ENCODE data around the gene CD24. TPM values are rescaled to one million over a fixed set of nuclear protein-coding genes. Genes with fewer than 3 reads are reported as not detected.

The CD24 gene
- total and polyA plus RNA-seq, 2 donors (not counting 1 experiment from before 2014, with no cell fraction given), result 69.9 to 113 TPM

- TF ChIP-seq EZH2 (IDR thresholded peaks at IDR 0.05; ENCODE audit: borderline replicate concordance, insufficient read depth, low read depth, low read length, poor library complexity, severe bottlenecking) (no peak), CTCF (IDR thresholded peaks at IDR 0.05) (no peak)
- ATAC-seq (ENCODE audit: low read depth) (no peak), DNase-seq (no peak)
- peaks cover 10% of the 10 kb centered on the region for H3K4me1 Mint-ChIP-seq
- Histone ChIP-seq H3K27ac (ENCODE audit: low read length in 2 of 2) (no peak overlapping the region), H3K27me3 (replicated peaks in 1 of 4; ENCODE audit: control extremely low read depth in 1 of 4, control insufficient read depth in 3 of 4, insufficient read depth in 4 of 4, low read length in 3 of 4) (peaks cover 0 to under 1% (median under 1%) of the 10 kb centered on the region in 4 experiments), H3K9me3 (ENCODE audit: control extremely low read depth in 1 of 3, control insufficient read depth in 2 of 3, insufficient read depth in 1 of 3, low read length in 2 of 3) (no peaks in the 10 kb centered on the region), H3K79me2 (ENCODE audit: control insufficient read depth, insufficient read depth, low read length) (no peaks in the 10 kb centered on the region), H3K4me2 (replicated peaks; ENCODE audit: low read depth, low read length, poor library complexity, severe bottlenecking) (no peak overlapping the region), H4K20me1 (ENCODE audit: control insufficient read depth, insufficient read depth, low read length, poor library complexity, severe bottlenecking) (no peaks in the 10 kb centered on the region), H3K4me1 (ENCODE audit: control insufficient read depth in 2 of 2, insufficient read depth in 2 of 2, low read length in 2 of 2) (peaks cover 0 to 8% of the 10 kb centered on the region in 2 donors), H3K4me3 (ENCODE audit: control extremely low read depth in 1 of 5, extremely low read depth in 1 of 5, insufficient read depth in 1 of 5, low read depth in 2 of 5, low read length in 4 of 5) (no peak overlapping the region), H3K9ac (ENCODE audit: low read length) (no peak overlapping the region), H2AFZ (ENCODE audit: insufficient read depth, low read depth, low read length, poor library complexity, severe bottlenecking) (no peak overlapping the region), H3K36me3 (replicated peaks in 1 of 2; ENCODE audit: control extremely low read depth in 1 of 2, control insufficient read depth in 1 of 2, extremely low read depth in 1 of 2, insufficient read depth in 2 of 2, low read length in 1 of 2) (no peaks in the 10 kb centered on the region)
- ChIA-PET POLR2A (no interaction called here), CTCF (no interaction called here)
- H3K27ac Mint-ChIP-seq, result no peak overlapping the region
- H3K4me3 Mint-ChIP-seq, result no peak overlapping the region
- no peaks in the 10 kb centered on the region for H3K27me3 Mint-ChIP-seq
- WGBS (ENCODE audit: insufficient coverage), result 94% methylated on average over 4 of the region's 5 CpGs
- H3K9me3 Mint-ChIP-seq (ENCODE audit: insufficient read depth), result no peaks in the 10 kb centered on the region
- intact Hi-C loops (cut with micrococcal nuclease), result no loop called here
These were observed 44.5 kb upstream of the CD24 start for GRCh38 chr6:107019047-107019446.

GRCh38 chr6:107009499-107009898 lies 35.0 kb upstream of the CD24 start:
- intact Hi-C loops (cut with micrococcal nuclease), result no loop called here
- H3K9ac ChIP-seq (ENCODE audit: low read length), result no peak overlapping the region
- no peak overlapping the region for H3K4me3 Mint-ChIP-seq
- ATAC-seq (ENCODE audit: low read depth) (no peak), DNase-seq (no peak)
- no peaks in the 10 kb centered on the region for H3K9me3 Mint-ChIP-seq (ENCODE audit: insufficient read depth)
- H3K4me1 Mint-ChIP-seq, result no peaks in the 10 kb centered on the region
- H3K79me2 ChIP-seq (ENCODE audit: control insufficient read depth, insufficient read depth, low read length), result no peaks in the 10 kb centered on the region
- ChIA-PET POLR2A (no interaction called here), CTCF (no interaction called here)
- no peaks in the 10 kb centered on the region for H3K4me1 ChIP-seq (ENCODE audit: control insufficient read depth in 2 of 2, insufficient read depth in 2 of 2, low read length in 2 of 2)
- WGBS (ENCODE audit: insufficient coverage), result no CpG with 5 or more reads among the region's 2 CpGs
- TF ChIP-seq CTCF (IDR thresholded peaks at IDR 0.05) (no peak), EZH2 (IDR thresholded peaks at IDR 0.05; ENCODE audit: borderline replicate concordance, insufficient read depth, low read depth, low read length, poor library complexity, severe bottlenecking) (no peak)
- H3K4me2 ChIP-seq (replicated peaks; ENCODE audit: low read depth, low read length, poor library complexity, severe bottlenecking), result no peak overlapping the region
- no peak overlapping the region for H3K27ac Mint-ChIP-seq
- peaks cover 0 to 7% (median 1%) of the 10 kb centered on the region in 4 experiments for H3K27me3 ChIP-seq (replicated peaks in 1 of 4; ENCODE audit: control extremely low read depth in 1 of 4, control insufficient read depth in 3 of 4, insufficient read depth in 4 of 4, low read length in 3 of 4)
- H3K27ac ChIP-seq (ENCODE audit: low read length in 2 of 2), result no peak overlapping the region
- no peaks in the 10 kb centered on the region for H3K9me3 ChIP-seq (ENCODE audit: control extremely low read depth in 1 of 3, control insufficient read depth in 2 of 3, insufficient read depth in 1 of 3, low read length in 2 of 3)
- H3K27me3 Mint-ChIP-seq, result peaks cover 8% of the 10 kb centered on the region
- no peak overlapping the region for H2AFZ ChIP-seq (ENCODE audit: insufficient read depth, low read depth, low read length, poor library complexity, severe bottlenecking)
- H4K20me1 ChIP-seq (ENCODE audit: control insufficient read depth, insufficient read depth, low read length, poor library complexity, severe bottlenecking), result no peaks in the 10 kb centered on the region
- H3K36me3 ChIP-seq (replicated peaks in 1 of 2; ENCODE audit: control extremely low read depth in 1 of 2, control insufficient read depth in 1 of 2, extremely low read depth in 1 of 2, insufficient read depth in 2 of 2, low read length in 1 of 2), result no peaks in the 10 kb centered on the region
- H3K4me3 ChIP-seq (ENCODE audit: control extremely low read depth in 1 of 5, extremely low read depth in 1 of 5, insufficient read depth in 1 of 5, low read depth in 2 of 5, low read length in 4 of 5), result no peak overlapping the region
